Neural progenitor cell (in vitro differentiated cells): ENCODE results near the gene THUMPD3.

Experiments
- EZH2 ChIP-seq: fragments of 200-600 bp; sonication (generic); IDR thresholded peaks from 2 replicates; pipeline ENCODE4 v1.6.1; 2017; ENCODE audit warnings: antibody characterized with exemption, mild to moderate bottlenecking, moderate library complexity
- EZH2phosphoT487 ChIP-seq: fragments of 200-600 bp; sonication (generic); IDR thresholded peaks from 2 replicates; pipeline ENCODE4 v1.6.1; 2017; ENCODE audit warnings: antibody characterized with exemption
- TF ChIP-seq, protein P1 (sequence below): fragments of 200-600 bp; sonication (generic); IDR thresholded peaks from 2 replicates; pipeline ENCODE4 v1.5.1; 2017; ENCODE audit warnings: antibody characterized with exemption, mild to moderate bottlenecking

DNA sequence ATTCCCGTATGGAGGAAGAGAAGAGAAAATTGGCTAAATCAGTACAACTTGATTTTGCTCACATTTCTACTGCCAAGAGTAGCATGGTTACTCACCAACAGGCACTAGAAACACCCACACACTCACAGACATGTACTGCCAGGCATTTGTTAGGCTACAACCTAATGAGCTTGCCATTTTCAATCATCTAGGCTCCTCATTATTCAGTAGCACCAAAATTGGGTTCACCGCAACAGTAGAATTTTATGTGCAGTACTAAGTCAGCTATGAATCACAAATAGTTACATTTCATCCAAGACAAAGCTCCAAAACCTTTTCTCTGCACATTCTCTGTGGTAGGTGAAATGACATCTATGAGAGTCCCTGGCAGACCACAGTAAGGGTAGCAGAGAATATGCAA, 15.0 kb upstream of the THUMPD3 start:
- TF ChIP-seq, protein P1, sequence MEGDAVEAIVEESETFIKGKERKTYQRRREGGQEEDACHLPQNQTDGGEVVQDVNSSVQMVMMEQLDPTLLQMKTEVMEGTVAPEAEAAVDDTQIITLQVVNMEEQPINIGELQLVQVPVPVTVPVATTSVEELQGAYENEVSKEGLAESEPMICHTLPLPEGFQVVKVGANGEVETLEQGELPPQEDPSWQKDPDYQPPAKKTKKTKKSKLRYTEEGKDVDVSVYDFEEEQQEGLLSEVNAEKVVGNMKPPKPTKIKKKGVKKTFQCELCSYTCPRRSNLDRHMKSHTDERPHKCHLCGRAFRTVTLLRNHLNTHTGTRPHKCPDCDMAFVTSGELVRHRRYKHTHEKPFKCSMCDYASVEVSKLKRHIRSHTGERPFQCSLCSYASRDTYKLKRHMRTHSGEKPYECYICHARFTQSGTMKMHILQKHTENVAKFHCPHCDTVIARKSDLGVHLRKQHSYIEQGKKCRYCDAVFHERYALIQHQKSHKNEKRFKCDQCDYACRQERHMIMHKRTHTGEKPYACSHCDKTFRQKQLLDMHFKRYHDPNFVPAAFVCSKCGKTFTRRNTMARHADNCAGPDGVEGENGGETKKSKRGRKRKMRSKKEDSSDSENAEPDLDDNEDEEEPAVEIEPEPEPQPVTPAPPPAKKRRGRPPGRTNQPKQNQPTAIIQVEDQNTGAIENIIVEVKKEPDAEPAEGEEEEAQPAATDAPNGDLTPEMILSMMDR, result no peak
- TF ChIP-seq EZH2 (no peak), EZH2phosphoT487 (no peak)
